ENCODE measurements around the gene HCST.

DNA sequence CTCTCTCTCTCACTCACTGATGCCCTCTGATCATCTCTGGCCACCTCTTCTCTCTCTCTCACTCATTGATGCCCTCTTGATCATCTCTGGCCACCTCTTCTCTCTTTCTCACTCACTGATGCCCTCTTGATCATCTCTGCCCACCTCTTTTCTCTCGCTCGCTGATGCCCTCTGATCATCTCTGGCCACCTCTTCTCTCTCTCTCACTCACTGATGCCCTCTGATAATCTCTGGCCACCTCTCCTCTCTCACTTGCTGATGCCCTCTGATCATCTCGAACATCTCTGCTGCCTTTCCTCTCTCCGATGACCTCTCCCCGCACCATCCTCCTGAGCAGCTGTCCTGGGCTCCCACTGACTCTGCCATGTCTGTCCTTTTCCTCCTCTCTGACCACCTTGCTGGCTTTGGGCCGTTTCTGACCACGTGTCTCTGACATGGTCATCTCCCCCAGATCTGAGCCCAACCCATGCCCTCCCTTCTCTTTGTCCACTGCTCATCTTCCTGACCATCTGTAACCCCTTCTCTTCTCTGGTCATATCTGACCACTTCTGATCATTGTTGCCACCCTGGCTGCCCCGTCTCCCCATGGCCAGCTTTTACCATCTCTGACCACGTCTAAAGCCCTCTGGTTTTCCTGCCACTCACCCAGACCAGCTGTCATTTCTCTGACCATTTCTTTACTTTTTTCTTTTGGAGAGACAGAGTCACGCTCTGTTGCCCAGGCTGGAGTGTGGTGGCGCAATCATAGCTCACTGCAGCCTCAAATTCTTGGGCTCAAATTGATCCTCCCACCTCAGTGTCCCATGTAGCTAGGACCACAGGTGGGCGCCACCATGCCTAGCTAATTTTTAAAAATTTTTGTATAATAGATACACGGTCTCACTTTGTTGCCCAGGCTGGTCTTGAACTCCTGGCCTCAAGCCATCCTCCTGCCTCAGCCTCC is 36.2 kb downstream of the HCST start:
- TF ChIP-seq CTCF (IDR thresholded peaks at IDR 0.05 in 8 of 11, conservative IDR thresholded peaks at IDR 0.05 in 3 of 11) (no peak), POLR2AphosphoS5 (IDR thresholded peaks at IDR 0.05) (no peak)

All from spleen (tissue), 7 donors.